Measurements from ENCODE around the gene CTNNA2. TPM values are rescaled to one million over a fixed set of nuclear protein-coding genes. Genes with fewer than 3 reads are reported as not detected.

Gene CTNNA2
- polyA plus RNA-seq, 2 of the 4 experiments (the other 2 are of a cell fraction): 0.50 to 0.94 TPM

DNA sequence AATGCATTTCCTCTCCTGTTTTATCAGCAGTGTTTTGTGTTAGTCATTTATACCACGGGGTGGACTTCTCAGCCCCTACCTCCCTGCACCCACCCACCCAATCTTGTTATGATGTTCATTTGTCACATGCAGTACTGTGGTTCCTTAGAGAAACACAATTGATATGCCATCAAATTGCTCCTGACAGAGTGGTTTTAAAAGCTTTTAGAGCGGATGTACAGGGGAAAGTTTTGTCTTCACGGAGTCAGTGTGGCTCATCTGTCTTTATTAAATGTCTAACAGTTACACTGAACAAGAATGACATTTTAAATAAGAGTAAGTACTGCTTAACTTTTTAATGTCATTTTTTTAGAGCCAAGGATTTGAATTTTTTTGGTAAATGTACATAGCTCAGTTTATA, 634.8 kb downstream of the CTNNA2 start:
- Histone ChIP-seq H3K27ac (no peak overlapping the region), H3K4me3 (no peak overlapping the region), H3K9me3 (peaks cover 8% of the 10 kb centered on the region; the same call in 2 of the 3 replicates), H3K4me1 (no peaks in the 10 kb centered on the region), H3K4me2 (no peak overlapping the region)
- FAIRE-seq (no peak), DNase-seq (ENCODE audit: low read depth in 1 of 2, low spot score in 1 of 2) (no peak), ATAC-seq (no peak)
- WGBS (ENCODE audit: missing lambda C conversion rate): 13% methylated on average over 3 of the region's 3 CpGs
- POLR2A ChIA-PET: no interaction called here
- TF ChIP-seq CBX8 (IDR thresholded peaks at IDR 0.05): no peak
- TF ChIP-seq ZNF302 (CRISPR knock-in tag; IDR thresholded peaks at IDR 0.05): no peak
- TF ChIP-seq TP53 (CRISPR knock-in tag; IDR thresholded peaks at IDR 0.05): no peak
- no peak for TF ChIP-seq ZFP36 (IDR thresholded peaks at IDR 0.05; ENCODE audit: borderline replicate concordance, partially characterized antibody)
- TF ChIP-seq TFCP2L1 (CRISPR knock-in tag; IDR thresholded peaks at IDR 0.05): no peak
- TF ChIP-seq, protein P1, sequence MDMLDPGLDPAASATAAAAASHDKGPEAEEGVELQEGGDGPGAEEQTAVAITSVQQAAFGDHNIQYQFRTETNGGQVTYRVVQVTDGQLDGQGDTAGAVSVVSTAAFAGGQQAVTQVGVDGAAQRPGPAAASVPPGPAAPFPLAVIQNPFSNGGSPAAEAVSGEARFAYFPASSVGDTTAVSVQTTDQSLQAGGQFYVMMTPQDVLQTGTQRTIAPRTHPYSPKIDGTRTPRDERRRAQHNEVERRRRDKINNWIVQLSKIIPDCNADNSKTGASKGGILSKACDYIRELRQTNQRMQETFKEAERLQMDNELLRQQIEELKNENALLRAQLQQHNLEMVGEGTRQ (IDR thresholded peaks at IDR 0.05): no peak
- TF ChIP-seq RARB (CRISPR knock-in tag; IDR thresholded peaks at IDR 0.05): no peak
- TF ChIP-seq, protein P2, sequence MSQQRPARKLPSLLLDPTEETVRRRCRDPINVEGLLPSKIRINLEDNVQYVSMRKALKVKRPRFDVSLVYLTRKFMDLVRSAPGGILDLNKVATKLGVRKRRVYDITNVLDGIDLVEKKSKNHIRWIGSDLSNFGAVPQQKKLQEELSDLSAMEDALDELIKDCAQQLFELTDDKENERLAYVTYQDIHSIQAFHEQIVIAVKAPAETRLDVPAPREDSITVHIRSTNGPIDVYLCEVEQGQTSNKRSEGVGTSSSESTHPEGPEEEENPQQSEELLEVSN (IDR thresholded peaks at IDR 0.05; ENCODE audit: borderline replicate concordance, low read depth): no peak
- no peak for TF ChIP-seq NR3C1 (IDR thresholded peaks at IDR 0.05)
- no peak for TF ChIP-seq SMC3 (IDR thresholded peaks at IDR 0.05)
- TF ChIP-seq GATA3 (IDR thresholded peaks at IDR 0.05; ENCODE audit: borderline replicate concordance): no peak
- TF ChIP-seq MYC (IDR thresholded peaks at IDR 0.05; ENCODE audit: borderline replicate concordance, low read length): no peak
- no peak for TF ChIP-seq MAFK (IDR thresholded peaks at IDR 0.05; ENCODE audit: partially characterized antibody)
- TF ChIP-seq HDAC2 (IDR thresholded peaks at IDR 0.05): no peak
- TF ChIP-seq RAD21 (conservative IDR thresholded peaks at IDR 0.05 in 1 of 2, IDR thresholded peaks at IDR 0.05 in 1 of 2): no peak
- TF ChIP-seq KDM5A (IDR thresholded peaks at IDR 0.05): no peak
- TF ChIP-seq RNF2 (IDR thresholded peaks at IDR 0.05; ENCODE audit: borderline replicate concordance, low read depth): no peak
- CTCF ChIA-PET: no interaction called here

DNA sequence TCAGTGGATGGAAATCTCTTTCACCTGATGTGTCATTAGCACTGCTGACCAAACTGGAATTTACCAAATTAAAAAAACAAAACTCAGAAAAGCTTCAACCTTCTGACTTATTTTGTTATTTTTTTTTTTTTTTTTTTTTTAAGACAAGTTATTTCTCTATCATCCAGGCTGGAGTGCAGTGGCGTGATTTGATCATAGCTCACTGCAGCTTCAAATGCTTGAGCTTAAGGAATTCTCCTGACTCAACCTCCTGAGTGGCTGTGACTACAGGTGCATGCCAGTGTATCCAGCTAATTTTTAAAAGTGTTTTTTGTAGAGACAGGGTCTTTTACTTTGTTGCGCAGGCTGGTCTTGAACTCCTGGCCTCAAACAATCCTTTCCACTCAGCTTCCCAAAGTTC, 636.1 kb downstream of the CTNNA2 start:
- Histone ChIP-seq H3K9me3 (peaks cover 8% of the 10 kb centered on the region; the same call in 2 of the 3 replicates), H3K4me1 (no peaks in the 10 kb centered on the region), H3K4me3 (no peak overlapping the region), H3K27ac (no peak overlapping the region), H3K4me2 (no peak overlapping the region)
- ChIA-PET CTCF (interaction anchor here (0.6 kb wide), 1 partner anchor 1716 kb away, joined by 3 read pairs; no protein-coding TSS in a partner anchor), POLR2A (no interaction called here)
- TF ChIP-seq EHMT2 (IDR thresholded peaks at IDR 0.05; ENCODE audit: low read depth) (no peak), MAFK (IDR thresholded peaks at IDR 0.05; ENCODE audit: partially characterized antibody) (no peak), RCOR1 (IDR thresholded peaks at IDR 0.05; ENCODE audit: low read depth, low read length) (no peak), FOXS1 (CRISPR knock-in tag; IDR thresholded peaks at IDR 0.05) (no peak), TP53 (CRISPR knock-in tag; IDR thresholded peaks at IDR 0.05) (no peak), CHD4 (IDR thresholded peaks at IDR 0.05; ENCODE audit: borderline replicate concordance) (no peak), CBX2 (IDR thresholded peaks at IDR 0.05; ENCODE audit: borderline replicate concordance, low read depth) (no peak), CHD2 (IDR thresholded peaks at IDR 0.05; ENCODE audit: low read length, partially characterized antibody) (no peak), ZSCAN20 (CRISPR knock-in tag; IDR thresholded peaks at IDR 0.05) (no peak), POLR2A (IDR thresholded peaks at IDR 0.05; ENCODE audit: low read length) (no peak), GATA3 (IDR thresholded peaks at IDR 0.05; ENCODE audit: borderline replicate concordance) (no peak), POLR2AphosphoS2 (conservative IDR thresholded peaks at IDR 0.05; ENCODE audit: low read length) (no peak), SREBF2 (IDR thresholded peaks at IDR 0.05) (no peak), NPAS2 (CRISPR knock-in tag; IDR thresholded peaks at IDR 0.05; ENCODE audit: borderline replicate concordance) (no peak)
- TF ChIP-seq, protein P2 (IDR thresholded peaks at IDR 0.05; ENCODE audit: borderline replicate concordance, low read depth): no peak
- TF ChIP-seq, protein P3, sequence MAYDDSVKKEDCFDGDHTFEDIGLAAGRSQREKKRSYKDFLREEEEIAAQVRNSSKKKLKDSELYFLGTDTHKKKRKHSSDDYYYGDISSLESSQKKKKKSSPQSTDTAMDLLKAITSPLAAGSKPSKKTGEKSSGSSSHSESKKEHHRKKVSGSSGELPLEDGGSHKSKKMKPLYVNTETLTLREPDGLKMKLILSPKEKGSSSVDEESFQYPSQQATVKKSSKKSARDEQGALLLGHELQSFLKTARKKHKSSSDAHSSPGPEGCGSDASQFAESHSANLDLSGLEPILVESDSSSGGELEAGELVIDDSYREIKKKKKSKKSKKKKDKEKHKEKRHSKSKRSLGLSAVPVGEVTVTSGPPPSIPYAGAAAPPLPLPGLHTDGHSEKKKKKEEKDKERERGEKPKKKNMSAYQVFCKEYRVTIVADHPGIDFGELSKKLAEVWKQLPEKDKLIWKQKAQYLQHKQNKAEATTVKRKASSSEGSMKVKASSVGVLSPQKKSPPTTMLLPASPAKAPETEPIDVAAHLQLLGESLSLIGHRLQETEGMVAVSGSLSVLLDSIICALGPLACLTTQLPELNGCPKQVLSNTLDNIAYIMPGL (CRISPR knock-in tag; IDR thresholded peaks at IDR 0.05; ENCODE audit: borderline replicate concordance): no peak
- TF ChIP-seq, protein P4, sequence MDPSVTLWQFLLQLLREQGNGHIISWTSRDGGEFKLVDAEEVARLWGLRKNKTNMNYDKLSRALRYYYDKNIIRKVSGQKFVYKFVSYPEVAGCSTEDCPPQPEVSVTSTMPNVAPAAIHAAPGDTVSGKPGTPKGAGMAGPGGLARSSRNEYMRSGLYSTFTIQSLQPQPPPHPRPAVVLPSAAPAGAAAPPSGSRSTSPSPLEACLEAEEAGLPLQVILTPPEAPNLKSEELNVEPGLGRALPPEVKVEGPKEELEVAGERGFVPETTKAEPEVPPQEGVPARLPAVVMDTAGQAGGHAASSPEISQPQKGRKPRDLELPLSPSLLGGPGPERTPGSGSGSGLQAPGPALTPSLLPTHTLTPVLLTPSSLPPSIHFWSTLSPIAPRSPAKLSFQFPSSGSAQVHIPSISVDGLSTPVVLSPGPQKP (IDR thresholded peaks at IDR 0.05; ENCODE audit: low read depth, low read length): no peak
- FAIRE-seq (no peak), DNase-seq (ENCODE audit: low read depth in 1 of 2, low spot score in 1 of 2) (no peak), ATAC-seq (no peak)
- WGBS (ENCODE audit: missing lambda C conversion rate): 64% methylated on average over 2 of the region's 2 CpGs

Data from A549 (cell line).